ENCODE results near the gene LRRC4C. TPM values are rescaled to one million over a fixed set of nuclear protein-coding genes. Genes with fewer than 3 reads are reported as not detected.

The LRRC4C gene
- total and polyA plus RNA-seq, 10 of the 15 experiments (the other 5 are each of a cell fraction or from before 2014, with no cell fraction given): 1.5 TPM; not detected in 9

- H3K79me2 ChIP-seq (ENCODE audit: control insufficient read depth, insufficient read depth, low read length): no peaks in the 10 kb centered on the region
- ChIA-PET CTCF (no interaction called here), POLR2A (no interaction called here), RAD21 (ENCODE audit: unreplicated experiment) (no interaction called here), SMC1A (ENCODE audit: uncharacterized antibody, unreplicated experiment) (no interaction called here)
- no peak overlapping the region for H3K4me2 ChIP-seq (ENCODE audit: control insufficient read depth, insufficient read depth)
- intact Hi-C loops (cut with micrococcal nuclease; ENCODE audit: unreplicated experiment) (no loop called here), in situ Hi-C loops (cut with MboI) (no loop called here)
- H3K36me3 ChIP-seq (ENCODE audit: control insufficient read depth in 2 of 2, insufficient read depth in 2 of 2, low read length in 1 of 2): no peaks in the 10 kb centered on the region
- ATAC-seq (no peak), DNase-seq (ENCODE audit: low read depth, low spot score) (no peak), FAIRE-seq (no peak)
- H3K27me3 ChIP-seq (replicated peaks in 1 of 2; ENCODE audit: control insufficient read depth in 2 of 2, insufficient read depth in 2 of 2, low read length in 1 of 2): no peaks in the 10 kb centered on the region
- no peak overlapping the region for H3K4me3 ChIP-seq
- no peaks in the 10 kb centered on the region for H4K20me1 ChIP-seq (ENCODE audit: control insufficient read depth, insufficient read depth)
- WGBS (ENCODE audit: insufficient coverage, insufficient replicate concordance, low lambda C conversion rate, missing lambda C conversion rate): 0% methylated on average over 2 of the region's 2 CpGs
- TF ChIP-seq TBL1XR1 (IDR thresholded peaks at IDR 0.05; ENCODE audit: low read depth, low read length) (no peak), WRNIP1 (IDR thresholded peaks at IDR 0.05; ENCODE audit: borderline replicate concordance, low read depth, low read length) (no peak), TAF1 (IDR thresholded peaks at IDR 0.05; ENCODE audit: borderline replicate concordance, low read depth, low read length) (no peak), SMAD5 (IDR thresholded peaks at IDR 0.05; ENCODE audit: low read depth) (no peak), MXI1 (IDR thresholded peaks at IDR 0.05; ENCODE audit: low read depth, low read length) (no peak), ZNF384 (IDR thresholded peaks at IDR 0.05; ENCODE audit: borderline replicate concordance, low read depth, low read length) (no peak), USF2 (IDR thresholded peaks at IDR 0.05; ENCODE audit: borderline replicate concordance, low read depth, low read length) (no peak), POU2F2 (IDR thresholded peaks at IDR 0.05; ENCODE audit: borderline replicate concordance, low read depth, low read length) (no peak), IRF3 (IDR thresholded peaks at IDR 0.05) (no peak), NR2C1 (IDR thresholded peaks at IDR 0.05) (no peak), MYC (IDR thresholded peaks at IDR 0.05; ENCODE audit: insufficient read depth, insufficient read length, insufficient replicate concordance, low read length, severe bottlenecking) (no peak), RFX5 (IDR thresholded peaks at IDR 0.05; ENCODE audit: low read depth, low read length) (no peak), PRDM15 (CRISPR knock-in tag; IDR thresholded peaks at IDR 0.05) (no peak), IKZF2 (IDR thresholded peaks at IDR 0.05) (no peak)
- no TSS peak for BruUV-seq (replicated peaks)
- no peak overlapping the region for H3K27ac ChIP-seq (ENCODE audit: control insufficient read depth, insufficient read depth)
- no peak overlapping the region for H2AFZ ChIP-seq (ENCODE audit: control insufficient read depth, low read depth, low read length)
- H3K4me1 ChIP-seq (ENCODE audit: control insufficient read depth, insufficient read depth, low read length): no peaks in the 10 kb centered on the region
- no peak overlapping the region for H3K9ac ChIP-seq (ENCODE audit: control insufficient read depth, insufficient read depth, low read length)
- H3K9me3 ChIP-seq (replicated peaks; ENCODE audit: control insufficient read depth, insufficient read depth, low read length): no peaks in the 10 kb centered on the region
Measured at GRCh38 chr11:41146326-41146725, 313.1 kb downstream of the LRRC4C start.
